H9 (cell line): Measurements from ENCODE around the gene OR5A1. TPM values are rescaled to one million over a fixed set of nuclear protein-coding genes. Genes with fewer than 3 reads are reported as not detected.

ENCODE experiments used
- DNase-seq: peaks from one replicate; pipeline ENCODE4 v3.0.0-alpha.2; 2017
- H2AFZ ChIP-seq: one replicate; pipeline ENCODE4 v1.6.1; 2013; ENCODE audit warnings: mild to moderate bottlenecking, low read length, control low read depth, moderate library complexity
- H2AK5ac ChIP-seq: 2 replicates; pipeline ENCODE4 v1.6.1; 2013; ENCODE audit warnings: low read length, control low read depth, mixed read lengths; ENCODE audit not compliant: insufficient read length
- H2BK120ac ChIP-seq: one replicate; pipeline ENCODE4 v1.6.1; 2013; ENCODE audit warnings: low read depth, mild to moderate bottlenecking, low read length, control low read depth, inconsistent platforms; ENCODE audit not compliant: poor library complexity, severe bottlenecking
- H2BK12ac ChIP-seq: 2 replicates; pipeline ENCODE4 v1.6.1; 2013; ENCODE audit warnings: low read length, control low read depth, mixed read lengths, low read depth; ENCODE audit not compliant: insufficient read length
- H2BK15ac ChIP-seq: 2 replicates; pipeline ENCODE4 v1.6.1; 2013; ENCODE audit warnings: low read depth, low read length, control low read depth
- H2BK20ac ChIP-seq: one replicate; pipeline ENCODE4 v1.6.1; 2013; ENCODE audit warnings: low read depth, mild to moderate bottlenecking, low read length, control low read depth, inconsistent platforms; ENCODE audit not compliant: poor library complexity, severe bottlenecking
- H2BK5ac ChIP-seq: 2 replicates; pipeline ENCODE4 v1.6.1; 2013; ENCODE audit warnings: low read length, control low read depth, mixed read lengths; ENCODE audit not compliant: insufficient read length
- H3K14ac ChIP-seq: 2 replicates; pipeline ENCODE4 v1.6.1; 2013; ENCODE audit warnings: low read length, control low read depth; ENCODE audit not compliant: insufficient read depth
- H3K18ac ChIP-seq: 2 replicates; pipeline ENCODE4 v1.6.1; 2013; ENCODE audit warnings: low read depth, mild to moderate bottlenecking, mixed read lengths, low read length, control low read depth; ENCODE audit not compliant: insufficient read length
- H3K23ac ChIP-seq: 2 replicates; pipeline ENCODE4 v1.6.1; 2013; ENCODE audit warnings: low read length, control low read depth, mixed read lengths, low read depth; ENCODE audit not compliant: insufficient read length
- H3K23me2 ChIP-seq: 2 replicates; pipeline ENCODE4 v1.6.1; 2013; ENCODE audit warnings: low read depth, mild to moderate bottlenecking, mixed read lengths, low read length, control low read depth; ENCODE audit not compliant: insufficient read length, poor library complexity, severe bottlenecking
- H3K27ac ChIP-seq: 2 replicates; pipeline ENCODE4 v1.5.1; 2013; ENCODE audit warnings: low read length, control low read depth, mixed read lengths, low read depth; ENCODE audit not compliant: insufficient read length
- H3K27me3 ChIP-seq: 2 replicates; pipeline ENCODE4 v1.6.1; 2013; ENCODE audit warnings: low read length, control low read depth, inconsistent platforms; ENCODE audit not compliant: insufficient read depth
- H3K4ac ChIP-seq: 2 replicates; pipeline ENCODE4 v1.6.1; 2013; ENCODE audit warnings: low read depth, mild to moderate bottlenecking, control low read depth, inconsistent platforms, low read length, moderate library complexity
- H3K4me1 ChIP-seq: 2 replicates; pipeline ENCODE4 v1.6.1; 2013; ENCODE audit warnings: low read length, control low read depth, inconsistent platforms; ENCODE audit not compliant: insufficient read depth
- H3K4me2 ChIP-seq: 2 replicates; pipeline ENCODE4 v1.6.1; 2013; ENCODE audit warnings: low read length, control low read depth, mixed read lengths; ENCODE audit not compliant: insufficient read length, insufficient read depth
- H3K56ac ChIP-seq: 2 replicates; pipeline ENCODE4 v1.6.1; 2013; ENCODE audit warnings: low read depth, mild to moderate bottlenecking, mixed read lengths, low read length, control low read depth; ENCODE audit not compliant: insufficient read length
- H3K79me1 ChIP-seq: 2 replicates; pipeline ENCODE4 v1.6.1; 2013; ENCODE audit warnings: low read depth, mild to moderate bottlenecking, moderate library complexity, low read length, control low read depth, inconsistent platforms; ENCODE audit not compliant: insufficient read depth, poor library complexity, severe bottlenecking
- H3K79me2 ChIP-seq: 2 replicates; pipeline ENCODE4 v1.6.1; 2013; ENCODE audit warnings: low read length, control low read depth, inconsistent platforms; ENCODE audit not compliant: insufficient read depth
- H3K9ac ChIP-seq: 2 replicates; pipeline ENCODE4 v1.6.1; 2013; ENCODE audit warnings: low read length, control low read depth, mixed read lengths; ENCODE audit not compliant: insufficient read length; ENCODE audit errors: extremely low read depth
- H3K9me3 ChIP-seq: one replicate; pipeline ENCODE4 v1.6.1; 2013; ENCODE audit warnings: low read depth, low read length, inconsistent platforms; ENCODE audit not compliant: control insufficient read depth
- H3T11ph ChIP-seq: one replicate; pipeline ENCODE4 v1.6.1; 2013; ENCODE audit warnings: mild to moderate bottlenecking, low read length, control low read depth, inconsistent platforms
- H4K20me1 ChIP-seq: one replicate; pipeline ENCODE4 v1.6.1; 2013; ENCODE audit not compliant: control insufficient read depth, insufficient read length, insufficient read depth
- H4K5ac ChIP-seq: 2 replicates; pipeline ENCODE4 v1.6.1; 2013; ENCODE audit warnings: low read depth, mild to moderate bottlenecking, mixed read lengths, low read length, control low read depth; ENCODE audit not compliant: insufficient read length
- H4K8ac ChIP-seq: replicated peaks from 2 replicates; pipeline ENCODE4 v1.6.1; 2013; ENCODE audit warnings: low read length, control low read depth, mixed read lengths, low read depth; ENCODE audit not compliant: insufficient read length
- H4K91ac ChIP-seq: 2 replicates; pipeline ENCODE4 v1.6.1; 2013; ENCODE audit warnings: low read depth, mild to moderate bottlenecking, moderate library complexity, mixed read lengths, low read length, control low read depth; ENCODE audit not compliant: insufficient read length
- H3K27ac Mint-ChIP-seq, 3 experiments: 2 replicates in 2 of 3; 3 replicates in 1 of 3; pipeline ENCODE4 v1.8.0; 2020 to 2021; ENCODE audit warnings: mixed read lengths in 3 of 3, mild to moderate bottlenecking in 1 of 3, moderate library complexity in 1 of 3
- H3K27me3 Mint-ChIP-seq: 2 replicates; pipeline ENCODE4 v1.8.0; 2021; ENCODE audit warnings: low read depth, mild to moderate bottlenecking, moderate library complexity, mixed read lengths
- H3K36me3 Mint-ChIP-seq, 3 experiments: 2 replicates in 2 of 3; 3 replicates in 1 of 3; pipeline ENCODE4 v1.8.0; 2020 to 2021; ENCODE audit warnings: low read depth in 3 of 3, mixed read lengths in 3 of 3; ENCODE audit not compliant: insufficient read depth in 1 of 3
- H3K4me1 Mint-ChIP-seq, 2 experiments: 2 replicates each; pipeline ENCODE4 v1.8.0; 2020; ENCODE audit warnings: mixed read lengths in 2 of 2
- H3K4me3 Mint-ChIP-seq, 2 experiments: 2 replicates in 1 of 2; 3 replicates in 1 of 2; pipeline ENCODE4 v1.8.0; 2020 to 2021; ENCODE audit warnings: mild to moderate bottlenecking in 2 of 2, mixed read lengths in 2 of 2, moderate library complexity in 1 of 2
- H3K9me3 Mint-ChIP-seq, 2 experiments: 2 replicates in 1 of 2; 3 replicates in 1 of 2; pipeline ENCODE4 v1.8.0; 2020; ENCODE audit warnings: mild to moderate bottlenecking in 2 of 2, mixed read lengths in 2 of 2, moderate library complexity in 1 of 2
- CTCF ChIP-seq: fragments of 200-600 bp; sonication (generic); conservative IDR thresholded peaks from 3 replicates; pipeline ENCODE4 v1.8.0; 2021; ENCODE audit warnings: antibody characterized with exemption, mild to moderate bottlenecking
- WGBS: extraction: QIAGEN DNeasy Blood & Tissue Kit; methylation state at CpG from one replicate; pipeline ENCODE4 v1.1.7; 2013; ENCODE audit warnings: missing lambda C conversion rate, low lambda C conversion rate, mixed read lengths; ENCODE audit not compliant: insufficient read length; ENCODE audit errors: extremely low coverage; 5-methylcytosine and 5-hydroxymethylcytosine counted together
- total RNA-seq: library from RNA; stranded (reverse); gene quantifications from 2 replicates; pipeline ENCODE4 v1.2.1, GENCODE V29; 2021

Gene OR5A1
- total RNA-seq, 1 experiment from 2014 or later, result not detected

GRCh38 chr11:59480359-59480758 lies 44.1 kb downstream of the OR5A1 start:
- Histone ChIP-seq H2BK15ac (no peak overlapping the region), H3T11ph (no peak overlapping the region)

More at GRCh38 chr11:59480359-59480758, 44.1 kb downstream of the OR5A1 start:
- H3K23me2 ChIP-seq, result no peaks in the 10 kb centered on the region
- DNase-seq, result no peak
- no peak overlapping the region for H3K56ac ChIP-seq
- H3K36me3 Mint-ChIP-seq, result no peaks in the 10 kb centered on the region
- no peak overlapping the region for H4K8ac ChIP-seq
- no peaks in the 10 kb centered on the region for H3K4me1 ChIP-seq
- no peak overlapping the region for H2BK20ac ChIP-seq
- H3K27ac Mint-ChIP-seq, result no peak overlapping the region
- H3K4me2 ChIP-seq, result no peak overlapping the region
- no peaks in the 10 kb centered on the region for H3K4me1 Mint-ChIP-seq
- no peaks in the 10 kb centered on the region for H4K20me1 ChIP-seq
- H2AFZ ChIP-seq, result no peak overlapping the region
- no peak overlapping the region for H4K5ac ChIP-seq
- no peak overlapping the region for H3K14ac ChIP-seq
- no peaks in the 10 kb centered on the region for H3K9me3 Mint-ChIP-seq
- no peak overlapping the region for H3K4me3 Mint-ChIP-seq
- H2BK120ac ChIP-seq, result no peak overlapping the region
- no peaks in the 10 kb centered on the region for H3K27me3 ChIP-seq
- whole genome bisulfite sequencing, result no CpG with 5 or more reads among the region's 3 CpGs
- H3K18ac ChIP-seq, result no peak overlapping the region
- no peak overlapping the region for H3K27ac ChIP-seq
- H3K27me3 Mint-ChIP-seq, result peaks cover 2% of the 10 kb centered on the region; the same call in 1 of the 2 replicates
- H4K91ac ChIP-seq, result no peak overlapping the region
- TF ChIP-seq CTCF, result no peak
- H3K4ac ChIP-seq, result no peak overlapping the region
- no peaks in the 10 kb centered on the region for H3K9me3 ChIP-seq
- no peak overlapping the region for H2AK5ac ChIP-seq
- no peak overlapping the region for H2BK5ac ChIP-seq
- H3K23ac ChIP-seq, result no peak overlapping the region
- H3K79me1 ChIP-seq, result no peaks in the 10 kb centered on the region
- H3K9ac ChIP-seq, result no peak overlapping the region
- H3K79me2 ChIP-seq, result no peaks in the 10 kb centered on the region
- no peak overlapping the region for H2BK12ac ChIP-seq

Other genes starting within 250 kb of the OR5A1 start
- gene MPEG1, start 223.5 kb upstream of the OR5A1 start, total RNA-seq, result not detected in 2 replicates
- gene OR5AN1, start 77.6 kb upstream of the OR5A1 start, total RNA-seq, result not detected in 2 replicates
- gene OR5A2, start 10.1 kb upstream of the OR5A1 start, total RNA-seq, result not detected in 2 replicates
- gene OR4D6, start 20.5 kb downstream of the OR5A1 start, total RNA-seq, result not detected in 2 replicates
- not detected in 2 replicates for gene OR4D10, start 36.8 kb downstream of the OR5A1 start, total RNA-seq
- gene OR4D11, start 67.1 kb downstream of the OR5A1 start, total RNA-seq, result not detected in 2 replicates
- not detected in 2 replicates for gene OR4D9, start 75.1 kb downstream of the OR5A1 start, total RNA-seq
- 46.7 and 48.5 TPM in 2 replicates for gene OSBP, start 179.3 kb downstream of the OR5A1 start, total RNA-seq
- 31.4 and 32.5 TPM in 2 replicates for gene PATL1, start 232.6 kb downstream of the OR5A1 start, total RNA-seq